Myocyte (in vitro differentiated cells): Measurements from ENCODE around the gene ANKRD22. TPM values are rescaled to one million over a fixed set of nuclear protein-coding genes. Genes with fewer than 3 reads are reported as not detected.

Experiments used
- DNase-seq: peaks from one replicate; pipeline ENCODE4 v3.0.0-alpha.2; 2012; ENCODE audit warnings: low read depth
- polyA plus RNA-seq: library from polyadenylated mRNA; unstranded; fragments of >200 nt; gene quantifications from one replicate; pipeline ENCODE4 v1.2.1, GENCODE V29; 2012; ENCODE audit warnings: missing spikeins
- total RNA-seq: library from RNA; depleted of rRNA; stranded (reverse); fragments of >200 nt; gene quantifications from 2 replicates; pipeline ENCODE4 v1.2.3, GENCODE V29; 2014

Gene ANKRD22
- 0.13 and 0.16 TPM in 2 replicates for total RNA-seq
- polyA plus RNA-seq: 0.05 TPM

GRCh38 chr10:88851706-88852105 lies at the start of gene ANKRD22:
TSS of gene ANKRD22 (minus strand) at chr10:88851844. CDS start at chr10:88851607, 237 bp downstream.
- DNase-seq: peak; percentile 68

GRCh38 chr10:88899886-88900285 lies 48.2 kb upstream of the ANKRD22 start:
- no peak for DNase-seq

- no peak for DNase-seq
These were observed 47.1 kb upstream of the ANKRD22 start for GRCh38 chr10:88898727-88899126.

- no peak for DNase-seq
These were observed 45.6 kb upstream of the ANKRD22 start for GRCh38 chr10:88896994-88897853.

GRCh38 chr10:88896372-88896993 lies 44.8 kb upstream of the ANKRD22 start:
- no peak for DNase-seq

- no peak for DNase-seq
These were observed 43.6 kb upstream of the ANKRD22 start for GRCh38 chr10:88895250-88895649.

- DNase-seq: no peak
These were observed 42.0 kb upstream of the ANKRD22 start for GRCh38 chr10:88893611-88894010.

- peak; percentile 41 for DNase-seq
These were observed 40.8 kb upstream of the ANKRD22 start for GRCh38 chr10:88892222-88892967.

GRCh38 chr10:88890681-88891381 lies 39.2 kb upstream of the ANKRD22 start:
- no peak for DNase-seq

- no peak for DNase-seq
These were observed 38.1 kb upstream of the ANKRD22 start for GRCh38 chr10:88889559-88890337.

GRCh38 chr10:88888810-88889445 lies 37.3 kb upstream of the ANKRD22 start:
- no peak for DNase-seq

GRCh38 chr10:88886557-88886956 lies 34.9 kb upstream of the ANKRD22 start:
- DNase-seq: no peak

- DNase-seq: no peak
These were observed 31.8 kb upstream of the ANKRD22 start for GRCh38 chr10:88883448-88883809.

GRCh38 chr10:88882646-88883447 lies 31.2 kb upstream of the ANKRD22 start:
- DNase-seq: peak; percentile 36

GRCh38 chr10:88881922-88882645 lies 30.4 kb upstream of the ANKRD22 start:
- no peak for DNase-seq

- no peak for DNase-seq
These were observed 29.7 kb upstream of the ANKRD22 start for GRCh38 chr10:88881320-88881719.

- peak; percentile 85 for DNase-seq
These were observed 28.8 kb upstream of the ANKRD22 start for GRCh38 chr10:88880282-88881076.
